BE2C (cell line): ENCODE results near the gene PDIA5.

Experiments
- DNase-seq: peaks from one replicate; pipeline ENCODE4 v3.0.0-alpha.2; 2020
- H3K27me3 ChIP-seq: fragments of 250-450 bp; sonication (Bioruptor Pico); 2 replicates; pipeline ENCODE4 v1.5.1; 2020; ENCODE audit warnings: mild to moderate bottlenecking
- H3K36me3 ChIP-seq: fragments of 250-450 bp; sonication (Bioruptor Pico); 2 replicates; pipeline ENCODE4 v1.5.1; 2020; ENCODE audit warnings: mild to moderate bottlenecking
- H3K4me1 ChIP-seq: fragments of 250-450 bp; sonication (Bioruptor Pico); 2 replicates; pipeline ENCODE4 v1.5.1; 2020
- H3K4me3 ChIP-seq: 2 replicates; pipeline ENCODE4 v1.5.1; 2011; ENCODE audit warnings: low read depth, low read length
- H3K9me3 ChIP-seq: fragments of 250-450 bp; sonication (Bioruptor Pico); 2 replicates; pipeline ENCODE4 v1.5.1; 2020
- TF ChIP-seq, protein P1 (sequence below): IDR thresholded peaks from 2 replicates; pipeline ENCODE4 v1.5.1; 2012; ENCODE audit warnings: mild to moderate bottlenecking, low read depth, low read length

PDIA5 gene

DNA sequence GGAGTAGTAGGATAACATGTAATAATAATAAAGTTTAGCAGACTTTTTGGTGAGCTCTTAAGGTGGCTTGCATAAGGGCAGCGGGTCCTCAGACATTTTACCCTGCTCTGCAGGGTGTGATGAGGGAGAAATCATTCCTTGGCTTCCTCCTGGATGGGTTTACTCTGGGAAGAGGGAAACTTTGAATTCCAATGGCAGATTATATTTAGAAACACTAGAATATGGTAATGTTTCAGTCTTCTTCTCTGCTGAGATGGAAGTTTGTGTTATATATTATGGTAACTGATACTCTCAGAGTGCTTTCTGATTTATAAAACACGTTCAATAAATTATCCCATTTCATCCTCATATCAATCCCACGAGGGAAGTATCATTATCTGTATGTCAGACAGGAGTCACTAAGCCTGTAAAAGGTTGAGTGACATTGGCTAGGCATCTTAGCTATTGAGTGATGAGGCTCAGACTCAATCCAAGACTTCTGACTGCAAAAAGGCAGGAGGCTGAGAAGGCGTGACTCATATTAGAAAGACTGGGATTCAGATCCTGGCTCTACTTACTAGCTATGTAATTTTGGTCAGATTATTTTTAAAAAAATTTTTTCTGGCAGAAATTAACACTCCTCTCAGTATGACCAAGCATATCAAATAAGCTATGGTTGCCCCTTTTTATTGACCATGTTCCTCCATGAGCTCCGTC is 19.3 kb downstream of the PDIA5 start:
- TF ChIP-seq, protein P1, sequence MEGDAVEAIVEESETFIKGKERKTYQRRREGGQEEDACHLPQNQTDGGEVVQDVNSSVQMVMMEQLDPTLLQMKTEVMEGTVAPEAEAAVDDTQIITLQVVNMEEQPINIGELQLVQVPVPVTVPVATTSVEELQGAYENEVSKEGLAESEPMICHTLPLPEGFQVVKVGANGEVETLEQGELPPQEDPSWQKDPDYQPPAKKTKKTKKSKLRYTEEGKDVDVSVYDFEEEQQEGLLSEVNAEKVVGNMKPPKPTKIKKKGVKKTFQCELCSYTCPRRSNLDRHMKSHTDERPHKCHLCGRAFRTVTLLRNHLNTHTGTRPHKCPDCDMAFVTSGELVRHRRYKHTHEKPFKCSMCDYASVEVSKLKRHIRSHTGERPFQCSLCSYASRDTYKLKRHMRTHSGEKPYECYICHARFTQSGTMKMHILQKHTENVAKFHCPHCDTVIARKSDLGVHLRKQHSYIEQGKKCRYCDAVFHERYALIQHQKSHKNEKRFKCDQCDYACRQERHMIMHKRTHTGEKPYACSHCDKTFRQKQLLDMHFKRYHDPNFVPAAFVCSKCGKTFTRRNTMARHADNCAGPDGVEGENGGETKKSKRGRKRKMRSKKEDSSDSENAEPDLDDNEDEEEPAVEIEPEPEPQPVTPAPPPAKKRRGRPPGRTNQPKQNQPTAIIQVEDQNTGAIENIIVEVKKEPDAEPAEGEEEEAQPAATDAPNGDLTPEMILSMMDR = no peak
- peaks cover 45% of the 10 kb centered on the region for H3K4me1 ChIP-seq

DNA sequence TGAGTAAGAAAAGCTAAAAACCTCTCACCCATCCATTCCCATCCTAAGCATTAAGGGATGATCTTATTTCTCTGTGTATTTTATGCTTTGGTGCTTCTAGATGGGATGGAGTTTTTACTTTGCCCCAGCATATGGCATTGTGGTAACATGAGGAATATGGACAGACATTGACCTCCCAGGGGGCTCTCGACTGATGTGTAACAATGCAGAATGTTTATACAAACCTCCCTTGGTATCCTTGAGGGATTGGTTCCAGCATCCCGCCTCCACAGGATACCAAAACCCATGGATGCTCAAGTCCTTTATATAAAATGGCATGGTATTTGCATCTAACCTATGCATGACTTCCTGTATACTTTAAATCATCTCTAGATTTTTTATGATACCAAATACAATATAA is 21.6 kb downstream of the PDIA5 start:
- DNase-seq = no peak
- Histone ChIP-seq H3K27me3 (no peaks in the 10 kb centered on the region), H3K36me3 (peaks cover 36% of the 10 kb centered on the region), H3K4me3 (no peak overlapping the region), H3K9me3 (no peaks in the 10 kb centered on the region), H3K4me1 (peaks cover 26% of the 10 kb centered on the region)
- TF ChIP-seq, protein P1 = no peak

More for the DNA sequence above, 19.3 kb downstream of the PDIA5 start:
- Histone ChIP-seq H3K27me3 (no peaks in the 10 kb centered on the region), H3K4me3 (no peak overlapping the region), H3K9me3 (no peaks in the 10 kb centered on the region), H3K36me3 (peaks cover 16% of the 10 kb centered on the region)
- DNase-seq = no peak

DNA sequence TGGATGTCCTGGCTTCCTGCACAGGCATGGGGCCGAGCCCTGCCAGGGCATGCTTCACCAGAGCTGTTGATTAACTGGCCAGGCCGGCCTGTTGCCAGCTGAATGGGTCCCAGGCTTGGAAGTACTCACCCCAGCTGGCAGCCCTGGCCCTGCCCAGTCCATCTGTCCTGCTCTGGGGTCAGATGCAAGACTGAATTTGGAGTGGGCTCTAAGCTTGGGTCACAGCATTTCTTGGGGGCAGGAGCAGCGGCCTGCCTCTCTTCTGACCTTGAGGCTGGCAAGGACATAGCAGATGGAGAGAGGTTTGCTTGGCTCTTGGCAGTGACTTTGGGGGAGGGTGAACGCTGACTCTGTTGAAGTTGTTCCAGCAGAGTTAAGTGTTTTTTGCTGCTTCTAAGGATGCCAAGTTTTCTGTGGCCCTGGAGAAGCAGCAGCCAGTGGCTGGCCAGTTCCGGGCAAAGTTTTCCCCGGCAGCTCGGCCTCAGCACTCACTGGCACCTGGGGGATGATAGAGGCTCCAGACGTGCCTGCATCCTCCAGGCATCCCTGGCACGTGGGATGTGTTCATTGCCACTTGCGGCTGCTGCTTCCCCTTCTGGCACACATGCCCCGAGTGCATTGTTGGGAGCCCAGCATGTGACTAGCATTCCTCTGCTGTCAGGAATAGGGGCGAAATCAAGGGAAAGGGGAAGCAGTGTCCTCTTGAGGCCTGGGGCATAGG is 22.9 kb downstream of the PDIA5 start:
- Histone ChIP-seq H3K9me3 (no peaks in the 10 kb centered on the region), H3K4me3 (no peak overlapping the region), H3K27me3 (no peaks in the 10 kb centered on the region), H3K36me3 (peaks cover 48% of the 10 kb centered on the region), H3K4me1 (peaks cover 15% of the 10 kb centered on the region)
- TF ChIP-seq, protein P1 = no peak
- no peak for DNase-seq

DNA sequence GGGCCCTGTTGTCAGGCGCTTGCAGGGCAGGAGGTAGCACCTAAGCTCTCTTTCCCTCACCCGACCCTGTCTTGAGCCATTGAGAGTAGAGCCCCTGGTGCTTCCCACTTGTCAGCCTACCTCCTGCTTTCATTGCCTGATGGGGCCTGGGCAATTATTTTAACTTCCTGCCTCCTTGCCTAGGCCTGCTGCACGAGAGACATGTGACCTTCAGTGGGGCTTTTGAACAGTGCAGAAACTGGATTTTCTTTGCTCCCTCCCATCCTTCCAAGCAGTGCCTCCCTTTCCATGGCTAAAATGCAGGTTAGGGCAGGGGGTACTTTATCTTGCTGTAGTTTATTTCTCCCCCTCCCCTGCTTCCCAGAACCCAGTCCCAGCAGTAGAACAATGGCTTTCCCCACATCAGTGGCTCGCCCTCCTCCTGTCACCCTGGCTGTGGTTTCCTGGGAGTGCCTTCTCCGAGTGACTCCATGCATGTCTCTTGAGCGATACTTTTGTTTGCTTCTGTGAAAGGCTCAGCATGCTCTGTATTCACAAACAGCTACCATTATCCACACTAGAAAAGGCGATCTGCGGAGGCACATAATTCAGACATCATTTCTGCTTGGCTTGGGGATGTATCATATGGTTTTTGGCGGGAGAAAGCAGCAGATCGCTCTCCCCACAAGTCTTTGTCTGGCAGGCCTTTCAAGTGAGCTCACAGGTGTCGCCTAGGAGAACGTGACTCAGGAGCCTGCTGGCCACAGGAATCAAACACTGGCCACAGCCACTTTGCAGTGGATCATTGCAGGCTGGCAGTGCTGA is 24.1 kb downstream of the PDIA5 start:
- TF ChIP-seq, protein P1 = no peak
- DNase-seq = no peak

DNA sequence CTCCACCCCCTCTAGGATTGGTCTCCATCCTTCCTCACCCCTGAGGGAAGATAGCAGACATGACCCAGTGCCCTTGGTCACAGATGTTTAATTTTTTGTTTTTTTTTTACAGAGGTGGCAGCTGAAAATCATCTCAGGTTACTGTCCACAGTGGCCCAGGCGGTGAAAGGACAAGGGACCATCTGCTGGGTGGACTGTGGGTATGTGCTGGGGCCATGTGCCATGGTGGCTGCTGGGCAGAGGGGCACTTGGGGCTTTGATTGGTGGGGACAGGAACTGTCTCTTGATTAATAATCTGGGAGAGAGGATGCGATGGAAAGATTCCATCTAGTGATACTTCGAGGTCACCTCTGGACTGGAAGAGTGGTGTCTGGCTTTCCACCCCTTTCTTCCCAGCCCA is 25.4 kb downstream of the PDIA5 start:
- Histone ChIP-seq H3K36me3 (peaks cover 56% of the 10 kb centered on the region), H3K4me1 (peaks cover 11% of the 10 kb centered on the region)

More for the DNA sequence above, 24.1 kb downstream of the PDIA5 start:
- H3K36me3 ChIP-seq = peaks cover 54% of the 10 kb centered on the region
- peaks cover 3% of the 10 kb centered on the region for H3K4me1 ChIP-seq
- H3K27me3 ChIP-seq = no peaks in the 10 kb centered on the region
- no peaks in the 10 kb centered on the region for H3K9me3 ChIP-seq
- no peak overlapping the region for H3K4me3 ChIP-seq

More for the DNA sequence above, 25.4 kb downstream of the PDIA5 start:
- Histone ChIP-seq H3K4me3 (no peak overlapping the region), H3K9me3 (no peaks in the 10 kb centered on the region), H3K27me3 (no peaks in the 10 kb centered on the region)
- TF ChIP-seq, protein P1 = no peak
- DNase-seq = no peak
